C4-2B (cell line): ENCODE data around the gene HSD17B8.

Source experiments
- CTCF ChIP-seq: fragments of 450-650 bp; conservative IDR thresholded peaks from 2 replicates; pipeline ENCODE4 v1.5.1; 2017; ENCODE audit warnings: mild to moderate bottlenecking
- ZFX ChIP-seq: fragments of 450-650 bp; IDR thresholded peaks from 2 replicates; pipeline ENCODE4 v1.6.1; 2017

DNA sequence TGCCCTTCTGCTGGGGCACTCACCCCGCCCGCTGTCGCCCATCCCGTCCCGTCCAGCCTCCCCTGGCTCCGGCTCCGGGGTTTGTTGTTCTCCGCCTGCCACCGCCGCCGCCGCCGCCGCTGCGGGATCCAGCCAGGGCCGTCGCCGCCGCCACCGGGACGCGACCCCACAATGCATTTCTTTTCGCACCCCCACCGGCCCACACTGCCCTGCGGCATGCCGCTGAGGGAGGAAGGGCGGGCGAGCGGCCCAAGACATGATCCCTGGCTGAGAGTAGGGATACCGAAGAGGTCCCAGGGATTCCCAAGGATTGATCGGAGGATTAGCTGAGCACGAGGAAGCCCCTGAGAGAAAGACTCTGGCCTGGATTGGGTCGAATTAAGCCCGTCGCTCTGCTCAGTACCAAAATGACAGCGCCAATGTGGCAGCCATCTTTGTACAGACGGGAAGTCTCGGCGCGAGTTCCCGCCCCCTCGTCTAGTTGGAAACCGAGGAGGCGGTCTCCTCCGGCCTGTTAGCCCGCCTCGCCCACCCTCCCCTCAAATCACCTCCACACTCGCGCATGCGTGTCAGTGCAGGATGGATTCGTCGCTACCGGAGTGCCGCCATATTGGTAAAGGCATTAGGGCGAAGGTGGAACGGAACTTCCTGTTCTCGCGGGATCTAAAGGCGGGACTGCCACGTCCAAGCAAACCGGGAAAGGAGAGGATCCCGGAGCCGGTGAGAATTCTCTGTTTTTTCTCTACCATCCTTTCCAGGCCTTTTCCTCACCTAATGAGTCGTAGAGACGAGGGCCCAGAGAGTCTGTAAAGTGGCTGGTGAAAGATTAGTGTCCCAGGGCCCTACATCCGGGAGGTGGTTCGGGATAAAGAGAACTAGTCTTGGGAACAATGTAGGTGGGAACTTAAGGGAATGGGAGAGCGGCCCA is 4.0 kb upstream of the HSD17B8 start, which contains the start of the genes RXRB and SLC39A7:
- TF ChIP-seq CTCF (no peak), ZFX (no peak)
